ENCODE measurements around the gene ARHGEF19. TPM values are rescaled to one million over a fixed set of nuclear protein-coding genes. Genes with fewer than 3 reads are reported as not detected.
"Not testable (repeated sequence)": the region's sequence is repeated elsewhere in the genome, so short reads cannot be mapped to it uniquely, and the experiment has no call there.

The ARHGEF19 gene
- total and polyA plus RNA-seq, 3 donors from 2014 or later, result 6.0 to 10.1 (median 8.5) TPM

GRCh38 chr1:16257968-16258367 lies 45.5 kb upstream of the ARHGEF19 start:
- no peak overlapping the region for H3K27ac ChIP-seq
- TF ChIP-seq CTCF (IDR thresholded peaks at IDR 0.05), result no peak
- no peak for TF ChIP-seq POLR2A (IDR thresholded peaks at IDR 0.05)
- WGBS, 2 donors, result 95 to 97% methylated on average over 3 of the region's 3 CpGs
- H3K4me3 ChIP-seq, result no peak overlapping the region
- H3K9me3 ChIP-seq, result no peaks in the 10 kb centered on the region
- DNase-seq, result no peak
- peaks cover 10% of the 10 kb centered on the region for H3K4me1 ChIP-seq
- no peaks in the 10 kb centered on the region for H3K27me3 ChIP-seq
- intact Hi-C loops (cut with DNase I; ENCODE audit: low total_unique reads), result no loop called here
- no peaks in the 10 kb centered on the region for H3K36me3 ChIP-seq (ENCODE audit: low read depth, missing control alignments)

GRCh38 chr1:16257556-16257955 lies 45.1 kb upstream of the ARHGEF19 start:
- H3K9me3 ChIP-seq; H3K27ac ChIP-seq; DNase-seq; H3K27me3 ChIP-seq; intact Hi-C loops (cut with DNase I; ENCODE audit: low total_unique reads); H3K4me3 ChIP-seq; H3K36me3 ChIP-seq (ENCODE audit: low read depth, missing control alignments); H3K4me1 ChIP-seq: not testable (repeated sequence)
- WGBS, 2 donors, result 99 to 100% methylated on average over 3 of the region's 3 CpGs

GRCh38 chr1:16256478-16256877 lies 44.0 kb upstream of the ARHGEF19 start:
- WGBS, 2 donors, result 85 to 93% methylated on average over 4 of the region's 4 CpGs
- H3K4me3 ChIP-seq, result no peak overlapping the region
- H3K9me3 ChIP-seq, result no peaks in the 10 kb centered on the region
- intact Hi-C loops (cut with DNase I; ENCODE audit: low total_unique reads), result no loop called here
- no peak for DNase-seq
- no peaks in the 10 kb centered on the region for H3K27me3 ChIP-seq
- TF ChIP-seq POLR2A (IDR thresholded peaks at IDR 0.05), result no peak
- no peak for TF ChIP-seq CTCF (IDR thresholded peaks at IDR 0.05)
- H3K4me1 ChIP-seq, result peaks cover 12% of the 10 kb centered on the region
- no peaks in the 10 kb centered on the region for H3K36me3 ChIP-seq (ENCODE audit: low read depth, missing control alignments)
- no peak overlapping the region for H3K27ac ChIP-seq

GRCh38 chr1:16254263-16254928 lies 41.9 kb upstream of the ARHGEF19 start:
- TF ChIP-seq CTCF (IDR thresholded peaks at IDR 0.05) (no peak), POLR2A (IDR thresholded peaks at IDR 0.05) (no peak)
- Histone ChIP-seq H3K27ac (peak overlapping the region in 1 of 2 donors; percentile 15), H3K9me3 (no peaks in the 10 kb centered on the region), H3K4me1 (peaks cover 28% of the 10 kb centered on the region), H3K4me3 (no peak overlapping the region), H3K36me3 (ENCODE audit: low read depth, missing control alignments) (no peaks in the 10 kb centered on the region), H3K27me3 (no peaks in the 10 kb centered on the region)
- intact Hi-C loops (cut with DNase I; ENCODE audit: low total_unique reads), result no loop called here
- WGBS, 2 donors, result 51 to 70% methylated on average over 4 of the region's 4 CpGs
- DNase-seq, result no peak

GRCh38 chr1:16253332-16253922 lies 41.0 kb upstream of the ARHGEF19 start:
- intact Hi-C loops (cut with DNase I; ENCODE audit: low total_unique reads), result no loop called here

More at GRCh38 chr1:16253332-16253922, 41.0 kb upstream of the ARHGEF19 start:
- DNase-seq, result no peak
- Histone ChIP-seq H3K36me3 (ENCODE audit: low read depth, missing control alignments) (no peaks in the 10 kb centered on the region), H3K4me1 (peaks cover 37% of the 10 kb centered on the region), H3K27me3 (no peaks in the 10 kb centered on the region), H3K4me3 (no peak overlapping the region), H3K27ac (peak overlapping the region; percentile 8 to 15), H3K9me3 (no peaks in the 10 kb centered on the region)
- TF ChIP-seq POLR2A (IDR thresholded peaks at IDR 0.05) (no peak), CTCF (IDR thresholded peaks at IDR 0.05) (no peak)
- 65 to 77% methylated on average over 5 of the region's 5 CpGs for WGBS, 2 donors

Data from testis (tissue), 3 donors.